ENCODE measurements around the gene EGFL8. TPM values are rescaled to one million over a fixed set of nuclear protein-coding genes. Genes with fewer than 3 reads are reported as not detected.

Gene EGFL8
- total RNA-seq, 1 donor from 2014 or later = 9.2 TPM

- no peak for DNase-seq
- Histone ChIP-seq H3K27ac (replicated peaks) (no peak overlapping the region), H3K27me3 (ENCODE audit: low read depth) (peaks cover 49% of the 10 kb centered on the region), H3K4me1 (no peaks in the 10 kb centered on the region), H3K9me3 (replicated peaks) (no peaks in the 10 kb centered on the region), H3K36me3 (no peaks in the 10 kb centered on the region), H3K4me3 (no peak overlapping the region)
- no peak for TF ChIP-seq CTCF (IDR thresholded peaks at IDR 0.05; ENCODE audit: borderline replicate concordance)
- intact Hi-C loops (cut with micrococcal nuclease) = no loop called here
These were observed 17.7 kb upstream of the EGFL8 start for GRCh38 chr6:32146687-32147086.

GRCh38 chr6:32147401-32148132 is 16.8 kb upstream of the EGFL8 start:
- Histone ChIP-seq H3K9me3 (replicated peaks) (no peaks in the 10 kb centered on the region), H3K4me3 (no peak overlapping the region), H3K27me3 (ENCODE audit: low read depth) (peaks cover 52% of the 10 kb centered on the region), H3K27ac (replicated peaks) (no peak overlapping the region), H3K4me1 (peaks cover 7% of the 10 kb centered on the region), H3K36me3 (no peaks in the 10 kb centered on the region)
- no peak for DNase-seq
- intact Hi-C loops (cut with micrococcal nuclease) = no loop called here
- no peak for TF ChIP-seq CTCF (IDR thresholded peaks at IDR 0.05; ENCODE audit: borderline replicate concordance)

- peaks cover 16% of the 10 kb centered on the region for H3K4me1 ChIP-seq
- no peak for DNase-seq
- intact Hi-C loops (cut with micrococcal nuclease) = no loop called here
- H3K36me3 ChIP-seq = no peaks in the 10 kb centered on the region
- no peaks in the 10 kb centered on the region for H3K9me3 ChIP-seq (replicated peaks)
- no peak for TF ChIP-seq CTCF (IDR thresholded peaks at IDR 0.05; ENCODE audit: borderline replicate concordance)
- H3K27ac ChIP-seq (replicated peaks) = no peak overlapping the region
- peaks cover 52% of the 10 kb centered on the region for H3K27me3 ChIP-seq (ENCODE audit: low read depth)
- peak overlapping the region; percentile 52 for H3K4me3 ChIP-seq
These were observed 15.9 kb upstream of the EGFL8 start for GRCh38 chr6:32148289-32149091.

- no peak overlapping the region for H3K27ac ChIP-seq (replicated peaks)
These were observed 15.2 kb upstream of the EGFL8 start for GRCh38 chr6:32149092-32149755.

More at GRCh38 chr6:32149092-32149755, 15.2 kb upstream of the EGFL8 start:
- peak overlapping the region; percentile 52 for H3K4me3 ChIP-seq
- H3K4me1 ChIP-seq = peaks cover 23% of the 10 kb centered on the region
- H3K9me3 ChIP-seq (replicated peaks) = no peaks in the 10 kb centered on the region
- no peak for TF ChIP-seq CTCF (IDR thresholded peaks at IDR 0.05; ENCODE audit: borderline replicate concordance)
- H3K36me3 ChIP-seq = no peaks in the 10 kb centered on the region
- DNase-seq = no peak
- intact Hi-C loops (cut with micrococcal nuclease) = no loop called here
- peaks cover 52% of the 10 kb centered on the region for H3K27me3 ChIP-seq (ENCODE audit: low read depth)
